A549 (cell line): ENCODE results near the gene ABCC9. TPM values are rescaled to one million over a fixed set of nuclear protein-coding genes. Genes with fewer than 3 reads are reported as not detected.

Experiments
- ATAC-seq, 2 experiments: fragments of 200-7000 bp in 1 of 2; fragments of >200 bp in 1 of 2; cut with Nextera tagmentation in 1 of 2; cut with Tn5 transposase in 1 of 2; 3 replicates each; pipeline versions ENCODE4 v1.8.0 to v1.9.1; 2018 to 2020; ENCODE audit warnings: mild to moderate bottlenecking in 1 of 2, moderate library complexity in 1 of 2
- CTCF ChIA-PET: fragments of 300-600 bp; sonication (Branson Sonifier 250); formaldehyde crosslinking; extraction: SDS; loops from one replicate; lab custom pipeline; 2021; ENCODE audit warnings: antibody characterized with exemption, inconsistent platforms; lab: Yijun Ruan, JAX
- POLR2A ChIA-PET: fragments of 350-600 bp; formaldehyde crosslinking; extraction: SDS; loops from one replicate; lab custom pipeline; 2021; ENCODE audit warnings: antibody characterized with exemption, inconsistent platforms; lab: Yijun Ruan, JAX
- DNase-seq, 2 experiments: peaks; one replicate each; pipeline versions ENCODE4 v3.0.0 to v3.0.0-alpha.2; 2011 to 2016; ENCODE audit warnings: low read depth in 1 of 2, low spot score in 1 of 2
- FAIRE-seq: peaks from 2 replicates; lab custom pipeline; 2011; peaks lifted over from hg19 to GRCh38; lab: Jason Lieb, UNC
- H3K27ac ChIP-seq, 2 experiments: fragments of >200 bp; sonication (Bioruptor Twin); formaldehyde crosslinking; 3 replicates each; pipeline ENCODE4 v1.5.1; 2016 to 2017
- H3K4me1 ChIP-seq: fragments of >200 bp; sonication (Bioruptor Twin); formaldehyde crosslinking; 3 replicates; pipeline ENCODE4 v1.6.1; 2016
- H3K4me2 ChIP-seq: fragments of >200 bp; sonication (Bioruptor Twin); formaldehyde crosslinking; 3 replicates; pipeline ENCODE4 v1.6.1; 2016
- H3K4me3 ChIP-seq: fragments of >200 bp; sonication (Bioruptor Twin); formaldehyde crosslinking; 3 replicates; pipeline ENCODE4 v1.5.1; 2016
- H3K9me3 ChIP-seq: fragments of >200 bp; sonication (Bioruptor Twin); formaldehyde crosslinking; 3 replicates; pipeline ENCODE4 v1.6.1; 2016
- CBX8 ChIP-seq: fragments of 200-600 bp; sonication (generic); IDR thresholded peaks from 2 replicates; pipeline ENCODE4 v1.6.1; 2016
- EHMT2 ChIP-seq: fragments of 200-600 bp; sonication (generic); IDR thresholded peaks from 2 replicates; pipeline ENCODE4 v1.6.1; 2016; ENCODE audit warnings: antibody characterized with exemption, low read depth, mild to moderate bottlenecking, moderate library complexity
- EP300 ChIP-seq, 2 experiments: fragments of >200 bp; sonication (Bioruptor Twin); formaldehyde crosslinking; IDR thresholded peaks; 2 replicates in 1 of 2; 3 replicates in 1 of 2; pipeline ENCODE4 v1.6.1; 2016 to 2017
- ESRRA ChIP-seq: fragments of 150-350 bp; IDR thresholded peaks from 2 replicates; pipeline ENCODE4 v1.6.1; 2014; ENCODE audit warnings: mild to moderate bottlenecking, low read length, borderline replicate concordance
- FOSL2 ChIP-seq, 2 experiments: fragments of 450-650 bp in 1 of 2; fragments of >200 bp in 1 of 2; sonication (Bioruptor Twin) in 1 of 2; formaldehyde crosslinking; IDR thresholded peaks; 2 replicates each; pipeline versions ENCODE4 v1.5.0 to v1.6.1; 2016 to 2020; ENCODE audit warnings: mild to moderate bottlenecking in 1 of 2, moderate library complexity in 1 of 2
- FOXS1 ChIP-seq: fragments of 250-450 bp; sonication (Bioruptor Pico); IDR thresholded peaks from 2 replicates; pipeline ENCODE4 v1.5.0; 2020; ENCODE audit warnings: mild to moderate bottlenecking, moderate library complexity
- HDAC2 ChIP-seq: fragments of 200-600 bp; sonication (generic); IDR thresholded peaks from 2 replicates; pipeline ENCODE4 v1.6.1; 2016
- HES2 ChIP-seq: fragments of >200 bp; sonication (Bioruptor Twin); formaldehyde crosslinking; IDR thresholded peaks from 2 replicates; pipeline ENCODE4 v1.6.1; 2016
- HEYL ChIP-seq: fragments of 250-450 bp; sonication (Bioruptor Pico); IDR thresholded peaks from 2 replicates; pipeline ENCODE4 v1.8.0; 2021; ENCODE audit warnings: mild to moderate bottlenecking, moderate library complexity
- JUNB ChIP-seq: fragments of >200 bp; sonication (Bioruptor Twin); formaldehyde crosslinking; IDR thresholded peaks from 2 replicates; pipeline ENCODE4 v1.6.1; 2016
- KDM1A ChIP-seq: fragments of 200-600 bp; sonication (generic); IDR thresholded peaks from 2 replicates; pipeline ENCODE4 v1.6.1; 2016; ENCODE audit warnings: low read depth, mild to moderate bottlenecking
- KDM5A ChIP-seq: fragments of 200-600 bp; sonication (generic); IDR thresholded peaks from 2 replicates; pipeline ENCODE4 v1.6.1; 2016; ENCODE audit warnings: antibody characterized with exemption, mild to moderate bottlenecking
- MAFK ChIP-seq: fragments of 450-650 bp; IDR thresholded peaks from 2 replicates; pipeline ENCODE4 v1.6.1; 2014; ENCODE audit not compliant: partially characterized antibody
- MYC ChIP-seq: IDR thresholded peaks from 2 replicates; pipeline ENCODE4 v1.6.1; 2012; ENCODE audit warnings: mild to moderate bottlenecking, inconsistent platforms, low read length, improper control_type of control experiment, borderline replicate concordance
- NFE2L2 ChIP-seq: fragments of 150-350 bp; conservative IDR thresholded peaks from 2 replicates; pipeline ENCODE4 v1.6.1; 2014; ENCODE audit warnings: low read length
- NPAS2 ChIP-seq: fragments of 250-450 bp; sonication (Bioruptor Pico); IDR thresholded peaks from 2 replicates; pipeline ENCODE4 v1.8.0; 2022; ENCODE audit warnings: mild to moderate bottlenecking, moderate library complexity, borderline replicate concordance
- NR3C1 ChIP-seq: fragments of >200 bp; sonication (Bioruptor Twin); formaldehyde crosslinking; IDR thresholded peaks from 3 replicates; pipeline ENCODE4 v1.6.1; 2017
- POLR2AphosphoS2 ChIP-seq: conservative IDR thresholded peaks from 2 replicates; pipeline ENCODE4 v1.6.1; 2012; ENCODE audit warnings: low read length, improper control_type of control experiment, inconsistent platforms
- RAD21 ChIP-seq, 2 experiments: fragments of >200 bp in 1 of 2; sonication (Bioruptor Twin) in 1 of 2; formaldehyde crosslinking in 1 of 2; IDR thresholded peaks in 1 of 2; conservative IDR thresholded peaks in 1 of 2; 2 replicates in 1 of 2; 3 replicates in 1 of 2; pipeline ENCODE4 v1.6.1; 2012 to 2018; ENCODE audit warnings: inconsistent platforms in 1 of 2
- RCOR1 ChIP-seq: fragments of 150-350 bp; IDR thresholded peaks from 2 replicates; pipeline ENCODE4 v1.6.1; 2014; ENCODE audit warnings: antibody characterized with exemption, low read length, low read depth
- RFX5 ChIP-seq: fragments of 450-650 bp; IDR thresholded peaks from 2 replicates; pipeline ENCODE4 v1.7.1; 2014; ENCODE audit warnings: antibody characterized with exemption, mild to moderate bottlenecking, moderate library complexity
- RNF2 ChIP-seq: fragments of 200-600 bp; sonication (generic); IDR thresholded peaks from 2 replicates; pipeline ENCODE4 v1.6.1; 2016; ENCODE audit warnings: low read depth, mild to moderate bottlenecking, antibody characterized with exemption, moderate library complexity, borderline replicate concordance
- SREBF2 ChIP-seq: fragments of 450-650 bp; IDR thresholded peaks from 2 replicates; pipeline ENCODE4 v1.6.1; 2014; ENCODE audit warnings: mild to moderate bottlenecking, moderate library complexity
- ZFP36 ChIP-seq: fragments of 450-650 bp; IDR thresholded peaks from 2 replicates; pipeline ENCODE4 v1.6.1; 2014; ENCODE audit warnings: borderline replicate concordance; ENCODE audit not compliant: partially characterized antibody
- ZNF302 ChIP-seq: fragments of 250-450 bp; sonication (Bioruptor Pico); IDR thresholded peaks from 2 replicates; pipeline ENCODE4 v1.9.0; 2021; ENCODE audit warnings: inconsistent platforms, mild to moderate bottlenecking, moderate library complexity
- WGBS: methylation state at CpG from one replicate; pipeline ENCODE4 v1.1.6; 2017; ENCODE audit errors: missing lambda C conversion rate; 5-methylcytosine and 5-hydroxymethylcytosine counted together
- polyA plus RNA-seq, 4 experiments: library from polyadenylated mRNA; depleted of rRNA in 3 of 4; stranded (reverse); fragments of >200 nt; fragmentation: RNase III in 1 of 4; extraction: RNeasy Plus Mini Kit Qiagen cat#74134 plus additional on column Dnase treatment in 1 of 4; gene quantifications; 2 replicates in 3 of 4; 3 replicates in 1 of 4; pipeline ENCODE4 v1.2.3, GENCODE V29; 2011 to 2017

The ABCC9 gene
- polyA plus RNA-seq, 2 of the 4 experiments (the other 2 are of a cell fraction): 0.01 TPM; not detected in 1

- no peak for DNase-seq
- CTCF ChIA-PET: no interaction called here
- ATAC-seq: no peak
- WGBS: 17% methylated on average over 1 of the region's 1 CpG
- no peak overlapping the region for H3K27ac ChIP-seq
- H3K4me3 ChIP-seq: no peak overlapping the region
- H3K4me2 ChIP-seq: no peak overlapping the region
- POLR2A ChIA-PET: no interaction called here
- no peak for FAIRE-seq
- H3K4me1 ChIP-seq: no peaks in the 10 kb centered on the region
- TF ChIP-seq FOXS1: no peak
- no peak for TF ChIP-seq MAFK
- no peak for TF ChIP-seq KDM5A
- no peak for TF ChIP-seq POLR2AphosphoS2
- no peaks in the 10 kb centered on the region for H3K9me3 ChIP-seq
Observed at GRCh38 chr12:21771311-21771710, 169.9 kb downstream of the ABCC9 start.

- Histone ChIP-seq H3K9me3 (no peaks in the 10 kb centered on the region), H3K4me1 (no peaks in the 10 kb centered on the region), H3K4me3 (no peak overlapping the region), H3K27ac (no peak overlapping the region), H3K4me2 (no peak overlapping the region)
- WGBS: 25% methylated on average over 2 of the region's 2 CpGs
- no peak for TF ChIP-seq ZNF302 (CRISPR knock-in tag)
- TF ChIP-seq FOSL2 (IDR thresholded peaks at IDR 0.05): no peak
- TF ChIP-seq FOSL2 (CRISPR knock-in tag; IDR thresholded peaks at IDR 0.05): no peak
- no peak for TF ChIP-seq ZFP36
- TF ChIP-seq KDM1A: no peak
- no peak for TF ChIP-seq RCOR1
- TF ChIP-seq ESRRA: no peak
- no peak for TF ChIP-seq HES2
- ChIA-PET POLR2A (no interaction called here), CTCF (interaction anchor here (1.0 kb wide), 1 partner anchor 13 kb away, joined by 3 read pairs; no protein-coding TSS in a partner anchor)
- DNase-seq: no peak
- no peak for FAIRE-seq
- no peak for ATAC-seq
Observed at GRCh38 chr12:21769307-21769706, 171.9 kb downstream of the ABCC9 start.

- H3K4me2 ChIP-seq: no peak overlapping the region
- ATAC-seq (no peak), DNase-seq (no peak), FAIRE-seq (no peak)
- CTCF ChIA-PET: interaction anchor here (1.3 kb wide), 1 partner anchor 14 kb away, joined by 4 read pairs; no protein-coding TSS in a partner anchor
- H3K4me3 ChIP-seq: no peak overlapping the region
- no peak overlapping the region for H3K27ac ChIP-seq
- 58% methylated on average over 2 of the region's 2 CpGs for WGBS
- TF ChIP-seq NR3C1 (no peak), KDM1A (no peak), MYC (no peak), RAD21 (conservative IDR thresholded peaks at IDR 0.05 in 1 of 2, IDR thresholded peaks at IDR 0.05 in 1 of 2) (no peak), RFX5 (no peak), HEYL (CRISPR knock-in tag) (no peak), NPAS2 (CRISPR knock-in tag) (no peak), NFE2L2 (no peak), SREBF2 (no peak), ZFP36 (no peak), EP300 (IDR thresholded peaks at IDR 0.05) (no peak), HDAC2 (no peak), JUNB (no peak), CBX8 (no peak), EHMT2 (no peak), RNF2 (no peak)
- TF ChIP-seq, all 56 proteins: peak for 0
- H3K4me1 ChIP-seq: no peaks in the 10 kb centered on the region
- H3K9me3 ChIP-seq: no peaks in the 10 kb centered on the region
- POLR2A ChIA-PET: no interaction called here
Observed at GRCh38 chr12:21766403-21766802, 174.8 kb downstream of the ABCC9 start.
